Measurements from ENCODE around the gene SH3PXD2A.
A peak's percentile ranks its signal among the peaks of the same experiment; 100 is the strongest.

SH3PXD2A gene

DNA sequence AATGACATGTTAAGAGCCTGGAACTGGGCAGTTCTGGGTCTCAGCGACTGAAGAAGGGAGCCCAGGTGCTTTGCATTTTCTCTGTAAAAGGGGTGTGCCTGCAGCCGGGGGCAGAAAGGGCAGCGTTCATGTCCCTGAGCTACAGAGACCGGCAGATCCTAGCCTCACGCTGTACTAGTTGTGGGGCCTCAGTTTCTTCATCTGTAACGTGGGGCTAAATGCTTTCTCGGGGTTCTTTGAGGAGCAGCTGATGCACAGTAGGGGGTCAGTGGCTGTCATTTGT, 282.2 kb downstream of the SH3PXD2A start:
- DNase-seq = no peak

DNA sequence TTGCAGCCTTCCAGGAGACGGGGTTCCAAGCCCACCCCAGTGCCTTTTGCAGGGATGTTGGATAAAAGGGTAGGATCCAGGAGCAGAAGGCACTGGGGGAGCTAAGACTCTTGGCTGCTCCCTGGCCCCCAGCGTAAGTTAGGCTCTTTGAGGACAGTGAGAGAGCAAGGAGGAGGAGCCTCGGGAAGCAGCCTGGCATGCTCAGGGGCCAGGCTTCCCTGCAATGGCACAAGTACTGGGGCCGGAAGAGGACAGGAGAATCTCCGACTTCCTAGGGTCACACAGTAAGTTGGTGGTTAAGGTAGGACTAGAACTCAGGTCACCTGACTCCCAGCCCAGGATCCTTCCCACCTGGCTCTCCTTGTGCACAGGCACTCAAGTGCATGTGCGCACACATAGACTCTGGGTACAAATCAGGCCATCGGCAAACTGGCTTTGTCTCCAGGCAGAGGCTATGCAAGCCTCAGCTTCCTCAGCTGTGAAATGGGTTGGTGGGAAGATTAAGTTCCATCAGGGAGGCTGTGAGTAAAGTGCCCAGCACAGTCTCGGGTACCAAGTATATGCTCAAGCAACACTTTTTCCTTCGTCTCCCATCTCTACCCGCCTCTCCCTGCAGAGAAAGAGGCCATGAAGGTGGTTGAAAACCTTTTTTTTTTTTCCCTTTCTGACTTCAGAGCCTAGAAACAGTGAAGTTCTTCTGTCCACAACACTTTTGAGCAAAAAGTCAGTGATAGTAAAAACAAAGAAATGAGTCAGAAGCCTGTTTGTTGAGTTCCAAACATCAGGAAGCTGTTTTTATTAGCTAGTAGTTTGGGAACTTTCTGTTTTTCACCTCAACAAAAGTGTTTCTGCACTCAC, 282.8 kb downstream of the SH3PXD2A start:
- DNase-seq = no peak

DNA sequence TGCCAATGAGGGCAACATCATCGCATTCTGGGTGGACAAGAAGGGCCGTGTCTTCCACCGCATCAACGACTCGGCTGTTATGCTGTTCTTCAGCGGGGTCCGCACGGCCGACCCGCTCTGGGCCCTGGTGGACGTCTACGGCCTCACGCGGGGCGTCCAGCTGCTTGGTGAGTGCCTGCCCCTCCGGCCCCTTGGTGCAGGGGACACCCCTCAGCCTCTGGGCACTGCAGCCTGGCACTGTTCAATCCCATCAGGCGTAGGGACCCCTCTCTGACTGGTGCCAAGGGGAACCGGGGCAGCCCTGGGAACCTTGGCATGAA, 283.8 kb downstream of the SH3PXD2A start:
- DNase-seq = no peak

DNA sequence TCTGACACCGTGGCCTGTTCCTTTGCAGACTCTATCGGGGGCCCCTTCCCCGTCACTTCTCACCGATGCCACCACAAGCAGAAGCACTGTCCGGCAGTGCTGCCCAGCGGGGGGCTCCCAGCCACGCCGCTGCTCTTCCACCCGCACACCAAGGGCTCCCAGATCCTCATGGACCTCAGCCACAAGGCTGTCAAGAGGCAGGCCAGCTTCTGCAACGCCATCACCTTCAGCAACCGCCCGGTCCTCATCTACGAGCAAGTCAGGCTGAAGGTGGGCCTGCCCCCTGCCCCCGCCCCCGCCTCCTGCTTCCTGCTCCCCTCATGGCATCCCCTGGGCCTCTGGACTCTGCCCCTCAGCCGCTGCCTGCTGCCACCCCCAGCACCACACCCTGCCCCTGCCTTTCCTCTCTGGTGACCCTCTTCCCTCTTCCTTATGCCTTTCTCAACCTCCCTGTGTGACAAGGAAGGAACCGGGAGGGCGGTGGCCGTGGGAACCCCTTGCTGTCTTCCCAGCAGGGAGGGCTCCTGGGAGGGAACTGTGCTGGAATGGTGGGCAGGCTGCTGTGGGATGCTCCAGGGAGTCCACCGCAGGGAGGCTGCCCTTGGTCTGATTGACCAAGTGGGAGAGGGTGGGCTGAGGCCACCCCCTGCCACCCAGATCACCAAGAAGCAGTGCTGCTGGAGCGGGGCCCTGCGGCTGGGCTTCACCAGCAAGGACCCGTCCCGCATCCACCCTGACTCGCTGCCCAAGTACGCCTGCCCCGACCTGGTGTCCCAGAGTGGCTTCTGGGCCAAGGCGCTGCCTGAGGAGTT, 284.3 kb downstream of the SH3PXD2A start:
- no peak for DNase-seq

DNA sequence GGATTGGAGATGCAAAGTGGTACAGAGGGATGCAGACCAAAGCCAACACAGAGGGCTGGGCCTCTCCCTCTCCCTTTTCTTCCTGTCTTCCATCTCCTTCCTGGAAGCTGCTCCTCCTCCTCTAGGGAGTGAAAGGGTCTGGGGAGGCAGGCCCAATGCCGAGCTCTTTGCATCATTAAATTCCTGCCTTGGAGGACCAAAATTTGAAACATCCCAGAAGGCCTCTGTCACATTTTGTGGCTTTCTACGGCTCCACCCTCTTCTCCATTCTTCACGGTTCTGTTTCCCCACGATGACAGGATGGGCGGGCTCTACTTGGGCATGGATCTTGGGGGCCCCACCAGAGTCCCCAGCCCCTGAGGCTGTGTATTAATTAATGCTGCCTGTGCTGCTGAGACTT, 285.5 kb downstream of the SH3PXD2A start:
- DNase-seq = no peak

DNA sequence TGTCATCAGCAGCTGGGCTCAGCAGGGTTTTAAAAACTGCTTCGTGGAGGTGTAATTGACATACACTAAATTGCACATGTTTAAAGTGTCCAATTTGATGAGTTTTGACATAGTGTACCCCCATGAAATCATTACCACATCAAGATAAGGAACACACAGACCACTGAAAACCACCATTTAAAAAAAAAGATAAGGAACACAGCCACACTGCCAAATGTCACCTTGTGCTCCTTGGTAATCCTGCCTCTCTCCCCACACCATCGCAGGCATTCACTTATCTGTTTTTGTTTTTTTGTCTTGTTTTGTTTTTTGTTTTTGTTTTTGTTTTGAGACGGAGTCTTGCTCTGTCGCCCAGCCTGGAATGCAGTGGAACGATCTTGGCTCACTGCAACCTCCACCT, 286.9 kb downstream of the SH3PXD2A start:
- DNase-seq = no peak

DNA sequence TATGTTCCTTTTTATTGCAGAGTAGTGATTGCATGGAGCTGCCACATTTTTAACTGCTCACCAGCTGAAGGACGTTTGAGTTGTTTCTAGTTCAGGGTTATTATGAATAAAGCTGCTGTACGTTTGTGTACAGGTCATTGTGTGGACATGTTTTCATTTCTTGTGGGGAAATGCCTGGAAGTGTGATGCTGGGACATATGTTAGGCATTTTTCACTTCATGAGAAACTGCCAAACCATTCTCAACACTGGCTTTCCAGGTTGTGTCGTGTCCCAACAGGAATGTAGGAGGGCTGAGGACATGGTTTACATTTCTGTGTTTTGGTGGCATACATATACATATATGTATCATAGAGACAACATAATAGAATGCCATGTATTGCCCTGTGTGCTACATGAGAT, 288.8 kb downstream of the SH3PXD2A start:
- no peak for DNase-seq

DNA sequence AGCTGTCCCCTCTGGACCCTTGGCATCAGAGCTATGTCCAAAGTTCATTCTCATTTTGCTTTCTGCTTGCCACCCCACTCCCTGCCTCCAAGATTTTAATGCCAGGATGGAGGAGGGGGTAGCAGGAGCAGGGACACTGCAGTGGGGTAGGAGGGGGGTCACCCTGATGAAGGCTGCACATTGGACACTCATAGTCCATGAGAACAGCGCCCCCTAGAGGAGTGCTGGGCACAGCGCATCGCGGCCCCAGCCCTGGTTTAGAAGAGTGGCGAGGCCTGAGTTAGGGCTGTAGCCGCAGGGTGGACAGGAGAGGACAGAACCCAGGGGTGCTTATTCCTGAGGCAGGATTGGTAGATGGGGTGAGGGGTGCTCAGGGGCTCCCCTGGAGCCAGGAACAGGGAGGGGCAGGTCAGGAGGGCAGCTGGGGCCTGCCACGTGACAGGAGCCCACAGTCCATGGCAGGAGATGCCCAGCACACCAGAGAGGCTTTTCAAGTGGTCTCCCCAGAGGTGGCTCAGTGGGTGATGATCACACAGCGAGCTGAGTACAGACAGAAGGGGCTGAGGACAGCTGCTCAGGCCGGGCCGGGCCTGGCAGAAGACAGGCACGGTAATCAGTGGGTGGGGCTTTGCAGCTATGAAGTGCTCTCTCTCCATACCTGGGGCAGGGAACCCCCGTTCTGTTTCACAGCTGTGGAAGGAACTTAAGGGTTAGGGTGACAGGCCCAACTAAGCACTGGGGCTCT, 290.4 kb downstream of the SH3PXD2A start:
- no peak for DNase-seq

DNA sequence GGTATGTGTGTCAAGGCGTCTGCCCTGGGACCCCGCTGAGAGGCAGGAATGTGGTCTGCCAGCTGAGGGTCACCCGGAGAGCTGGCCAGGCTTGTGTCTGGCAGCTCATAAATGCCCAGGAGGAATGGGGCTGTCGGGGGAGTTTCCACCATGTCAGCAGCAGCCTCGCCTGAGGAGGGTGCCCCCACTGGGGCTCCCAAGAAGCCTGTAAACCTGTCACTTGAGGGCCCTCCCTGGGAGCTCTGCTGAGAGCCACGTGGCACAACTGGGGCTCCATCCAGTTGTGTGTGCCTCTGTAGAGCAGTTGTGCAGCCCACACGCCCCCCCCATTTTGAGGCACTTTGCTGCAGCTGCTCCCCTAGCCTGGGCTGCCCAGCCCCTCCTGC, 291.3 kb downstream of the SH3PXD2A start:
- no peak for DNase-seq

DNA sequence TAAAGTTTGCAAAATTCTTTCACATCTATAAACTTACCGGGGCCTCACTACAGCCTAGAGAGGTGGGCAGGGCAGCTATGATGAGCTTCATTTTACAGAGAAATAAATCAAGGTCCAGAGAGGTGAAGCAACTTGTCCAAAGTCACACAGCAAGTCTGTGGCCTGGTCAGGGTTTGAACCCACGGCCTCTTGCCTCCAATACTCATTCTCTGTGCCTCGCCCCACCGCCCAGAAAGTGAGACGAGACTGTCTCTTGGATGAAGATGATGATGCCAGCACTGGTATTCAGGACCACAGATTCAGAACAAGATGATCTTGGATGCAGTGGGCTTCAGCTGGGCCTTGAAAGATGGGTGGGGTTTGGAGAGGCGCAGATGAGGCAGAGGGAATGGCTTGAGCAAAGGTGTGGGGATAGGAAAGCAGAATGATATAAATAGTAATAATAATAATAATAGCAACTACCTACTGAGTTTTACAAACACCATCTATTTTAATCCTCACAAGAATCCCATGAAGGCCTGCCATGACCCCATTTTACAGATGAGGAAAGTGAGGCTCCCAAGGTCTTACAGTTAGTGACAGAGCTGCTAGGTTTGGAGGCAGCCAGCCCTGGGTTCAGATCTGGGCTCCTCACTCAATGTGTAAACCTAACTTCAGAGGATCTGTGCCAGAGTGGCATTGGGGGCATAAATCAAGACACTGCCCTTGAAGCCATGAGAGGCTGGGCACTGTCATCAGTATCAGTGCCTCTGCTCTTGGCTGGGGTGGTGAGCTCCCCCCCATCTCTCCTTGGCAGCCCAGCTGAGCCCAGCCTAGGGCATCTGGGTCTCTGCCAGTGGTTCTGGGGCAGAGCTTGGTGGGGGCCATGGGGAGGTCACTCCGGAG, 291.9 kb downstream of the SH3PXD2A start:
- DNase-seq = no peak

DNA sequence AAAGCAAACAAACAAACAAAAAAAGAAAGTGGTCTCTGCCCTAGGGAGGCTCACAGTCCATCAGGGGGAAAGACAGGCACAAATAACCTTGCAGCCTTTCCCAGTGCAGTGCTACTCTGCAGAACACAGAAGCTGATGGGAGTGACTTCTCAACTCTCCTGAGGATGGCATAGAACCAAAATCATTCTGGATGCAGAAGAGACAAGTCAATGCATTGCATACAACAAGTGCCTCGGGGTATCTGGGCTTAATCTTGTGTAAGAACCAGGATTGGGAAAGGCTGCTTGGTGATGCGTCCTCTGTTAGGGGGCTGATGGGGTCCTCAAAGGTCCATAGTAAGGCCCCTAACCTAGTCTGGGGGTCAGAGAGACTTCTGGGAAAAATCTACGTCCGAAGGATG, 293.0 kb downstream of the SH3PXD2A start:
- DNase-seq = no peak

DNA sequence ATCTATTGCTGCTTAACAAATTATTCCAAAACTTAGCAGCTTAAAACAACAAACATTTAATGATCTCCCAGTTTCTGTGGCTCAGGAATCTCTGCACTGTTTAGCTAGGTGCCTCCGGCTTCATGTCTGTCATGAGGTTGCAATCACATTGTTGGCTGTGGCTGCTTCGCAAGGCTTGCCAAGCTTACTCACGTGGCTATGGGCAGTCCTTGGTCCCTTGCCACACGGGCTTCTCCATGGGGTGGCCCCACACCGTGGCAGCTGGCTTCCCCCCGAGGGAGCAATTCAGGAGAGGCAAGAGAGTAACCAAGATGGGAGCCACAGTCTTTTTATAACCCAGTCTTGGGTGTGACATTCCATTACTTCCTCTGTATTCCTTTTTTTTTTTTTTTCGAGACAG, 294.5 kb downstream of the SH3PXD2A start:
- DNase-seq = no peak

DNA sequence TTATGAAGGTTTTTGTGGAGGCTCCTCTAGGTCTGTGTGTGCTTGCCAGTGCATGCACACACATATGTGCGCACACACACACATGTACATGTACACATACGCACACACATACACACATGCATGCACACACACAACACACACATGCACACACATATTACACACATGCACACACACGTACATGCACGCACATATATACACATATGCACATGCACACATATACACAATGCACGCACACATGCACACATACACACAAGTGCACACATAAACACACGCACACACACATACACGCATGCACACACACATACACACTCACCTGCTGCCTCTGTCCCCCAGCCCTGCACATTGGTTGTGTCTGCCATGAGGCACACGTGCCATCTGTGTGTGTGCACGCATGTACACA, 295.6 kb downstream of the SH3PXD2A start:
- no peak for DNase-seq

DNA sequence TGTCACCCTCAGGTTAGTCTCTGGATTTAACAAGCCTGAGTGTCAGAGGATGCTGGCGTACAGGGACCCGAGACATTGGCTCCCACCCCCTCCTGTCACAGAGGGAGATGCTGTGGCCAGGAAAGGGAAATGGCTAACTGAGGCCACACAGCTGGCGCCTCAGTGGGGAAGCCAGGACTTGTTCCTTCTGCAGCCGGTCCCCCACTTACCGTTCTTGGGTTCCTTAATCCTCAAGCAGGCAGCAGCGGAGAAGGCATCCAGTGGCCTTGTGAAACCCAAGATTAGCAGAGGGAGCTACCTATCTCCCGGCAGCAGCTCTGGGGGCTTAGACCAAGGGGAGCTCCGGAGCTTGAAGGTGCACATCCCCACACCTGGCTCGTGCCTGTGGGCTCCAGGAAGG, 296.5 kb downstream of the SH3PXD2A start:
- no peak for DNase-seq

DNA sequence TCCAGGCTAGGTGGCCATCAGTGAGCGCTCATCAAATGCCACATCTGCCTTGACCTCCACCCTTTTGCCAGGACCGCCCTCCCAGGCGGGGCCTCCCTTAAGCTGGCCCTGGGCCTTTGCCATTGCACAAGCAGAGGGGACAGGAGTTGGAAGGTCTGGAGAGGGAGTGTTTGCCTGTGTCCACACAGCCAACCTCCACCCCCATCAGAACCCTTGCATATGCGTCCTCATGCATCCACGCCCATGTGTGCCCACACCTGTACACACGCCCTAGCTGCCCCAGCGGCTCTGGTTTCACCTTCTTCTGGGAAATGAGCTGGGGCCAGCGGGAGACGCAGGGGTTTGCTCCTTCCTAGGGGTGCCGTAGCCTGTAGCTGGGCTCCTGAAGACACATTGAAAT, 297.9 kb downstream of the SH3PXD2A start:
- DNase-seq = no peak

DNA sequence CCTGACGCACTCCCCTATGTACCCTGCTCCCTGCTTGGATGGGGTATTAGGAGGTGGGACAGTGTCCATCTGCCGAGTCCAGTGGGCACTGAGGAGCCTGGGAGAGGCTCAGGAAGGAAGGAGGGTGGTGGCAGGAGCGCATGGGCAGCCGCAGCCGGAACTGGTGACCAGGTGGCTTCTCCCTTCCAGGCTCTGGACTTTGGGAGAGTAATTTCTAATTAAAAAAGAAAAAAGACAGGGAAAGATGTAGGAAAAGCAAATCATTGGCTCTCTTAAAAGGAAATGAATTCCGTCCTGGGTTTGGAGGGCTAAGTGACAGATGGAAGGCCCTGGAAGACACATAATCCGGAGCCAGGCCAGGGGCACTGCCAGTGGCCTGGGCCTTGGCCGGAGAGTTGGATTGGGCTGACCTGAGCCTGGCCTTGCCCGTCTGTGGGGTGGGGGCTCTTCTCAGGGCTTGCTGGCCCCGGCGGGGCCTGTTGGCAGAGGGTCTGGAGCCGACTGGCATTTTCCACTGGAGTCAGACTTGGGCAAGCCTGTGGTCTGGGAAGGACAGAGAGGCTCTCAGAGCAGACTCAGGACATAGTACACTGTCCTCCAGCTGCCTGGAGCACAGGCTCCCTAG, 298.9 kb downstream of the SH3PXD2A start:
- DNase-seq = no peak

DNA sequence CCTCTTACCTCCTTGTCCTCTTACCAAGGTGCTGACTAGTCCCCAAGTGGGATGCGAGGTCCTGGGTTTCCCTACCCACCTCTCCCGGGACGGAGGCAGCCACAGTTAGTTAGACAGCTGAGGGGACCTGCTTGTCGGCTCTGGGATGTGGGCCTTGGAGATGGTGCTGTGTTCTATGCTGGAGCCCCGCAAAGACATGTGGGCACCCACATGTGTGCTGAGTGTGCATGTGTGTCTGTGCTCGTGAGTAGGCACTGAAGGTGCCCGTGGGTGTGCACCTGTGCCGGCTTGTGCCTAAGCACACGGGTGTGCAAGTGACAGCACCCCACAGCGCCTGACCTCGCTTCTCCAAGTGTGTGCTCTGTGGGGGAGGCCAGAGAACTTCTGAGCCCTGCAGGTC, 299.7 kb downstream of the SH3PXD2A start:
- DNase-seq = no peak

DNA sequence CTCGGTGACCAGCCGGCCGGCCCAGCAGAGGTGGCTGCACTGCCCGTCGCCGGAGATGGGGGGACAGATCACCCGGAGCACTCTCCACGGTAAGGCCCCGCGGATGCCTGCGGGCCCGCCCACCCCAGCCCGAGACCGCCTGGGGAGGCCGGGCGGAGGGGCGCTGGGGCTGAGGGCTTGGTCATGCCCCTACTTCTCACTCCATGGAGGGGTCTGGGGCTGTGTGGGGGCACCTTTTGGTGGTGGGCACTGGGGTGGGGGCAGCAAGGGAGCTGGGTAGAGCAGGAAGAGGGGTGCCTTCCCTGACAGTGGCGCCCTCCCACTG, 300.1 kb downstream of the SH3PXD2A start:
- DNase-seq = no peak

DNA sequence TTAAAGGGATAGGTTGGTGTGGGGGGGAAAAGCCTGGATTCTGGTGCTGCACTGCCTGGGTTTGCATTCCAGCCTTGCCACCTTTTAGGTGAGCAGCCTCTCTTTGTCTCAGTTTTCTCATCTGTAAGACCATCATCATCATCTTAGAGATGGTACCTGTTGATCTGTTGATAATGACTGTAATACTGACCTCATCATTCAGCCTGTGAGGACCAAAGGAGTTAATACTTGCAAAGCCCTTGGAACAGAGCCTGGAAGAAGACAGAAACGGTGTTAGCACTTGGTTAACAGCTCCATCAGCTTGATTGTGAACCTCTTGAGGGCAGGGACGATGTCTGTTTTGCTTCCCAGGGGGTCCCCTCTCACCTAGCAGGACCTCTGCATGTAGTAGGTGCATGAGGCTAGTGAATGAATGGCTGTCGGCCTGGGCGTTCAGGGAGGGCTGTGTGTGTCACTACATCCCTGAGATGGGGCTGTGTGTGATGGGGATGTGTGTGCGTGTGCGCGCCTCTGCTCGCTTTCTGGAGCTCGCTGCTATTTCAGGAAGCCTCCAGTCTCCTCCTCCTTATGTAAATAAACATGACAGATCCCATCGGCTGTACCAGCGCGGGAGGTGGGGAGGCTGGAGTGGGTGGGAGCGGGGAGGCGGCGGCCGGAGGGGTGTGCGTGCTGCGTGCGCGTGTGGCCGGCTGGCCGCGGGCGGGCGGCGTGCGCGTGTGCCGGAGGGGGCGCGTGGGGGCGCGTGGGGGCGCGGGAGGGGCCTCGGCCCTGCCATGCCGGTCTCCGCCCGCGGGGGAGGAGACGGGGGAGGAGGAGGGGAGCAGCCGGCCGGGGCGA, 300.7 kb downstream of the SH3PXD2A start:
- DNase-seq = peak; percentile 17 to 40

DNA sequence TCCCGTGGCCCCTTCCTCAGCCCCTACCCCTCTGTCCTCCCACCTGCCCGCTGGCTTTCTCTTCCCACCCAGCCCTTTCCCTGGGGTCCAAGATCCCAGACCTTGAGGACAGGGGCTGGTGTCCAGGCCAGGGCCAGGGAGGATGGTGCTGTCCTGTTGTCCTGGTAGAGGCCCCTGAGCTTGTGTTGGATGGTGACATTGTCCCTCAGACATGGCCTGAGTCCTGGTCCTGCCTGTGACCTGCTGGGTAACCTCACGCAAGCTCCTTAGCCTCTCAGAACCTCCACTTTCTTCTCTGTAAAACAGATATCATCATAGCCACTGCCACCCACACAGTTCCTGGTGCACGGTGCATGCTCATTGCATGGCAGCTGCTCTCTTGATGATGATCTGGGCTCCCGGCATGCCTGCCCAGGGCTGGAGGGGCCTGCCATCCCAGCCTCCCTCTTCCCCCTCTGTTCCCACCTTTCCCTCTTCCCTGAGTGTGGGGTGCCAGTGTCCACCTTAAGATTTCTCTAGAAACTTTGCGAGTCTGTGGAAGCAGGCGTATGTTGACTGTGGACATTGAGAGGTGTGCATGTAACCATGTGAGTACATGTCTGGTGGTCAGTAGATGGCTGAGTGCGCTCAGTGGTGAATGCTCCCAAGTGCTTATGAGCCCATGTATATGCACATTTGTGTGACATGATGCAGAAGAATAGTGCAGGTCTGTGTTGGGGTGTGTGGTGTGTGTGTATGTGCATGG, 301.5 kb downstream of the SH3PXD2A start:
- no peak for DNase-seq
